Loucy (cell line): ENCODE results near the gene CAMK1D.
A peak's percentile ranks its signal among the peaks of the same experiment; 100 is the strongest.

Source experiments
- H2AFZ ChIP-seq: fragments of 200-600 bp; sonication (generic); 2 replicates; pipeline ENCODE4 v1.6.0; 2016; ENCODE audit warnings: antibody characterized with exemption, mild to moderate bottlenecking, low read length, moderate library complexity
- H3F3A ChIP-seq: fragments of 200-600 bp; 2 replicates; pipeline ENCODE4 v1.6.0; 2016; ENCODE audit warnings: antibody characterized with exemption, low read depth, mild to moderate bottlenecking
- H3K27me3 ChIP-seq: fragments of 200-600 bp; sonication (generic); 2 replicates; pipeline ENCODE4 v1.6.1; 2014; ENCODE audit warnings: low read length, mild to moderate bottlenecking; ENCODE audit not compliant: insufficient read depth, poor library complexity, severe bottlenecking
- H3K36me3 ChIP-seq: fragments of 200-600 bp; sonication (generic); 2 replicates; pipeline ENCODE4 v1.6.1; 2016; ENCODE audit warnings: low read length; ENCODE audit not compliant: insufficient read depth
- H3K4me1 ChIP-seq: fragments of 200-600 bp; sonication (generic); 2 replicates; pipeline ENCODE4 v1.5.1; 2014; ENCODE audit warnings: low read length, mild to moderate bottlenecking; ENCODE audit not compliant: insufficient read depth, poor library complexity, severe bottlenecking
- H3K4me2 ChIP-seq: fragments of 200-600 bp; sonication (generic); 2 replicates; pipeline ENCODE4 v1.6.0; 2014; ENCODE audit warnings: antibody characterized with exemption, low read length, low read depth, mild to moderate bottlenecking; ENCODE audit not compliant: poor library complexity, severe bottlenecking
- H3K4me3 ChIP-seq: fragments of 200-600 bp; sonication (generic); 2 replicates; pipeline ENCODE4 v1.5.1; 2014; ENCODE audit warnings: low read length, mild to moderate bottlenecking, mixed read lengths; ENCODE audit not compliant: poor library complexity, severe bottlenecking
- H3K79me2 ChIP-seq: fragments of 200-600 bp; sonication (generic); 2 replicates; pipeline ENCODE4 v1.6.1; 2014; ENCODE audit warnings: low read length; ENCODE audit not compliant: insufficient read depth
- H3K9ac ChIP-seq: fragments of 200-600 bp; sonication (generic); 2 replicates; pipeline ENCODE4 v1.6.0; 2014; ENCODE audit warnings: mild to moderate bottlenecking, low read depth, low read length, moderate library complexity; ENCODE audit not compliant: poor library complexity, severe bottlenecking
- H3K9me2 ChIP-seq: fragments of 200-600 bp; sonication (generic); replicated peaks from 2 replicates; pipeline ENCODE4 v1.6.1; 2016; ENCODE audit warnings: low read depth, low read length, mixed read lengths
- H3K9me3 ChIP-seq: fragments of 200-600 bp; sonication (generic); 2 replicates; pipeline ENCODE4 v1.6.1; 2014; ENCODE audit warnings: mild to moderate bottlenecking, antibody characterized with exemption, low read length, low read depth; ENCODE audit not compliant: insufficient read depth
- H4K20me1 ChIP-seq: fragments of 200-600 bp; sonication (generic); 2 replicates; pipeline ENCODE4 v1.6.0; 2014; ENCODE audit warnings: antibody characterized with exemption, low read length, mild to moderate bottlenecking; ENCODE audit not compliant: insufficient read depth, poor library complexity, severe bottlenecking
- CTCF ChIP-seq: fragments of 200-600 bp; sonication (generic); conservative IDR thresholded peaks from 2 replicates; pipeline ENCODE4 v1.5.1; 2014; ENCODE audit warnings: mild to moderate bottlenecking, antibody characterized with exemption, low read length
- EZH2phosphoT487 ChIP-seq: fragments of 200-600 bp; IDR thresholded peaks from 2 replicates; pipeline ENCODE4 v1.6.1; 2018; ENCODE audit warnings: antibody characterized with exemption, mild to moderate bottlenecking, moderate library complexity, borderline replicate concordance

The CAMK1D gene

GRCh38 chr10:12635127-12635541 lies 285.8 kb downstream of the CAMK1D start:
- H3K4me3 ChIP-seq, result no peak overlapping the region
- no peaks in the 10 kb centered on the region for H3K36me3 ChIP-seq
- H2AFZ ChIP-seq, result no peak overlapping the region
- no peak overlapping the region for H3K9ac ChIP-seq
- TF ChIP-seq EZH2phosphoT487 (no peak), CTCF (no peak)
- no peaks in the 10 kb centered on the region for H4K20me1 ChIP-seq
- peaks cover 9% of the 10 kb centered on the region for H3K4me1 ChIP-seq
- H3F3A ChIP-seq, result no peaks in the 10 kb centered on the region
- H3K27me3 ChIP-seq, result no peaks in the 10 kb centered on the region
- H3K4me2 ChIP-seq, result no peak overlapping the region
- no peaks in the 10 kb centered on the region for H3K79me2 ChIP-seq
- H3K9me2 ChIP-seq, result no peaks in the 10 kb centered on the region
- H3K9me3 ChIP-seq, result no peaks in the 10 kb centered on the region

- H3K4me3 ChIP-seq, result no peak overlapping the region
- no peak overlapping the region for H2AFZ ChIP-seq
- H3K9me3 ChIP-seq, result no peaks in the 10 kb centered on the region
- no peaks in the 10 kb centered on the region for H3K27me3 ChIP-seq
- no peaks in the 10 kb centered on the region for H3F3A ChIP-seq
- no peak overlapping the region for H3K9ac ChIP-seq
- TF ChIP-seq EZH2phosphoT487 (no peak), CTCF (no peak)
- H4K20me1 ChIP-seq, result no peaks in the 10 kb centered on the region
- H3K4me1 ChIP-seq, result peaks cover 9% of the 10 kb centered on the region
- H3K79me2 ChIP-seq, result no peaks in the 10 kb centered on the region
- H3K9me2 ChIP-seq, result no peaks in the 10 kb centered on the region
- no peak overlapping the region for H3K4me2 ChIP-seq
- no peaks in the 10 kb centered on the region for H3K36me3 ChIP-seq
Measured at GRCh38 chr10:12636571-12636970, 287.2 kb downstream of the CAMK1D start.

DNA sequence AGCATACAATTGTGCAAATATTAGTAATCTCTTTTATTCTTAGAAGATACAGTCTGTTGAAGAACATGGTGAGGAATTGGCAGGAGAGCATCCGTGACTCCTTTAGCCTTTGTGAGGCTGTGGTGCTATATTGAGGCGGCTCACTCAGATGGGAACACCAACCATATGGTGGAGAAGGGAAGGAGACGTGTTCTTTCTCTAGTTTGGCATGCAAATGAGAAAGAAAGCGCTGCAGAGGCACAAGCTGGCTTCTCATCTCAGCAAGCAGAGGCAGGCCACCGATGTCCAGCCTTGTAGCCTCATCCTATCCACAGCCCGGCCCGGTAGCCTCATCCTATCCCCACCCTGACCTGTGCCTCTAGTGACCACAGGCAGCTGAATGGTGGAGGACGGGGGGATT lies 288.3 kb downstream of the CAMK1D start:
- H3K4me2 ChIP-seq, result peak overlapping the region; percentile 20
- H3K79me2 ChIP-seq, result no peaks in the 10 kb centered on the region

More for the DNA sequence above, 288.3 kb downstream of the CAMK1D start:
- H3F3A ChIP-seq, result no peaks in the 10 kb centered on the region
- TF ChIP-seq CTCF, result no peak
- no peak for TF ChIP-seq EZH2phosphoT487
- no peak overlapping the region for H2AFZ ChIP-seq
- H3K9me2 ChIP-seq, result no peaks in the 10 kb centered on the region
- H3K9me3 ChIP-seq, result no peaks in the 10 kb centered on the region
- H3K9ac ChIP-seq, result no peak overlapping the region
- peaks cover 9% of the 10 kb centered on the region for H3K4me1 ChIP-seq
- no peaks in the 10 kb centered on the region for H3K36me3 ChIP-seq
- no peak overlapping the region for H3K4me3 ChIP-seq
- H3K27me3 ChIP-seq, result no peaks in the 10 kb centered on the region
- no peaks in the 10 kb centered on the region for H4K20me1 ChIP-seq
